HPDE6-E6E7 (cell line): Measurements from ENCODE around the gene LEPR.
"Not testable (repeated sequence)": the region's sequence is repeated elsewhere in the genome, so short reads cannot be mapped to it uniquely, and the experiment has no call there.

Source experiments
- DNase-seq: peaks from one replicate; pipeline ENCODE4 v3.0.0; 2011; ENCODE audit warnings: missing footprints; ENCODE audit errors: extremely low spot score

LEPR gene

DNA sequence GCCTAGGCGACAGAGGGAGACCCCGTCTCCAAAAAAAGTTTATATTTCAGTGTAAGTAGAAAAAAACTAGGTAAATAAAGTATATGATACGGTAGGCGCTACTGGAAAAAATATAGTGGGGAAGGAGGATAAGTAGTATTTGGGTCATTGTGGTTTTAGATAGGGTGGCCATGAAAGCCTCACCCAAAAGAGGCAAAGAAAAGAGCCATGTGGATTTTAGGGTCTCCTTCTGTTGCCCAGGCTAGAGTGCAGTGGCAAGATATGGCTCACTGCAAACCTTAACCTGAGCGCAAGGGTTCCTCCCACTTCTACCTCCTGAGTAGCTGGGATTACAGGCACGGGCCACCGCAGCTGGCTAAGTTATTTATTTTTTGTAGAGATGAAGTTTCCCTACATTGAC lies 17.1 kb downstream of the LEPR start:
- DNase-seq, result no peak

DNA sequence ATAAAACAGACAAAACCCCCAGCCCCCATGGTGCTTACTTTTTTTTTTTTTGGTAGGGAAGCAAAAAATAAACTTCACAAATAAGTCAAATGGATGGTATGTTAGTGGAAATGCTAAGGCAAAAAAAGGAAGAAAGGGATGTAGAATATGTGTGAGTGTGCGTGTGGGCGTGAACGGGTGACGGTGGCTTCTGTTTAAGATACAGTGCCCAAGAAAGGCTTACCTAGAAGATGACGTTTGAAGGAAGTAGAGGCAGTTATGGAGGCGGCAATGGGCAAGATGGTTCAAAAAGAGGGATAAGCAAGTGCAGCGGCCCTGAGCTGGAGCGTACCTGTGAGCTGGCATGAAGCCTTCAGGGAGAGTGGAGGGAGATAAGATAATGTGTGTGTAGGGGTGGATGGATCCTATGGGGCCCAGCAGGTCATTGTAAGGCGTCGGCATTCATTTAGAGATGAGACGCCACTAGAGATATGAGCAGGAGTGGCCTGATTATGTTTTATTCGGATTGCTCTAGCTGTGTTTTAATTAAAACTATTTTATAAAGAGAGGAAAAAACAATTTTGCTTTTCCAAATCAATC lies 19.9 kb downstream of the LEPR start:
- no peak for DNase-seq

DNA sequence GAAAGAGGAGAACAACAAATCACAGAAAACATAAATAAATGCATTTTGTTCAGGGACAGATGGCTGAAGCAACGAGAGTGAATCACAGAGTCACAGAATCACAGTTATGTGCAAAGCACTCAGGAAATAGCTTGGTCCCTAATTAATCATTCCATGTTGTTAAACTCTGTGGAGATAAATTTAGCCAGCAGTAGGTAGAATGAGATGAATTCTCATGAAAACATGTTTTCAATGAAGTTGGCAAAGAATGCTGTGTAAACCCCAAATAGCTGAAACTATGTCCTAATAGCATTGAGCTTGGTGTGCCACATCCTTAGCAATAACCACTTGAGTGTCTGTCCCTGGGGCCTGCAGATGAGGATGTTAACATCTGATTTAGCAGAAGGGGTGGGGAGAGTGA lies 20.4 kb downstream of the LEPR start:
- no peak for DNase-seq

DNA sequence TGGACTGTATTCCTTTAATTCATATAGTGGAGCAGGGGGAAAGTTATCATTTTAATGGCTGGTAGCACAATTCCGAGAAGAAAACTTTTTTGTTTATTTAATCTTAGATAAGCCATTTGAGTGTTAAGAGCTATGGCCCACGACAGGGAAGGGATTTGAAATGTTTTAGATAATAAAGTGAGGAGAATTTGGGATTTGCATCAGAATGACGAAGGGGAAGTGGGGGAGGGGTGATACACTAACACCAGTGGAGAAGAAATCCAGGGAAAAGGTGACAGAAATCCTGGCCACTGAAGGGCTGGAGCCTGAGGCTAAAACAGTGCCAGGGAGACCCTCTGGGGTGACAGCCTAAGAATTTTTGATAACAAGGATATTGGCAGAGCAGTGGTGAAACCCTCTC lies 21.0 kb downstream of the LEPR start:
- no peak for DNase-seq

DNA sequence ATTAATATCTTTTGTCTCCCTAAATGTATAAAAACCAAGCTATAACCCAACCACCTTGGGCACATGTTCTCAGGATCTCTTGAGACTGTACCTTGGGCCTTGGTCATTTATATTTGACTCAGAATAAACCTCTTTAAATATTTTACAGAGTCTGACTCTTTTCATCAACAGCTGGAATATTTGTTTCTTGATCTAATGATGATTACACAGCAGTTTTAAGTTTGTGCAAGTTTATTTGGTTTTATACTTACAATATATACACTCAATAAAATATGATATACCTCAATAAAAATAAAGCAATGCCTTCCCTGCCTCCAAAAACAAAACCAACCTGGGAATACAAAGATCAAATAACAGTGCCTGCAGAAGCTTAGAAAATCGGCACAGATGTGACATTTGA lies 22.0 kb downstream of the LEPR start:
- no peak for DNase-seq

DNA sequence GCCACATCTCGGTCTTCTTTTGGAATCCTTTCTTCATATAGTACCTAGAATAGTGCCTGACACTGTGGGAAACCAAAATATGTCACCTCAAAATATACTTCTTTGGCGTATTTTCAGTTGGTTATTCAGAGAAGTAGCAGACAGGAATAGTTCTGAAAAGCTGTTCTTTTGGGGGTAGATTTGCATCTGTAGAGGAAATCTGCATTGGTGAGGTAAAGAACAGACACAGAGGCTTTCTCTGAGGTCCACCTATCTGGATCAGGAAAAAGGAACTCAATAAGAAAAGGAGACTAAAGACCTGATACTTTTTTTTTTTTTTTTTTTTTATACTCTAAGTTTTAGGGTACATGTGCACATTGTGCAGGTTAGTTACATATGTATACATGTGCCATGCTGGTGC lies 23.2 kb downstream of the LEPR start:
- no peak for DNase-seq

DNA sequence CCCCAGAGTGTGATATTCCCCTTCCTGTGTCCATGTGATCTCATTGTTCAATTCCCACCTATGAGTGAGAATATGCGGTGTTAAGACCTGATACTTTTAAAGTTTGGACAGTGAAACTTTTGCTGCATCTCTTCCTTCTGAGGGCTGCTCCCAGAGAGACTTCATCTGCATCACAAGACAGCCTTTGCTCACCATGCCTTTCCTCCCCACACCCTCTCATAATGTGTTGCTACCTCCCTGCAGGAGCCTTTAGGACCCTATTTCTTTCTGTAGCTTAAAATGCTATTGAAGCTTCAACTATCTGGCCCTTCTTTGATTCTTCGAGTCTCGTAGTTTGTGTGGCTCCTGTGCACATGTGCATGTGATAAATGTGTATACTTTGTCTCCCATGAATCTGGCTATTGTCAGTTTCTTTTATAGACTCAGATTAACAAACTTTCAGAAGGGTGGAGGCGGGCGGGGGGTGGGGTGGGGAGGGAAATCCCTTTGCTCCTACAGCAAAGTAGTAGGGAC lies 23.7 kb downstream of the LEPR start:
- no peak for DNase-seq

DNA sequence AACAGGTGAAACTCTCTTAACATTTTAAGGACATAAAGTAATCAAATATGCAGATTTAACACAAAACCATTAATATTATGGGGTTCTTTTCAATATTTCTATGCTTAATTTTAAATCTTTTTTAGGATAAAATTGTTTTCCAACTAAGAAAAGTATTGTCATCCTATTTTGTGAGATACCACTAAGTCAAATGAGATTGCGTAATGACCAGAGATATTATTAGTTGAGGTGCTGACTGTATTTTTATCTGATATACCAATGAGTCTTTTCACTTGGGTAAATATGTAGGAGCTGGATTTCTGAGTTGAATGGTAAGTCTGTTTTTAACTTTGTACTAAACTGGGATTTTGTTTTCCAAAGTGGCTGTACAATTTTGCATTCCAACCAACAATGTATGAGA lies 25.4 kb downstream of the LEPR start:
- DNase-seq, result no peak

DNA sequence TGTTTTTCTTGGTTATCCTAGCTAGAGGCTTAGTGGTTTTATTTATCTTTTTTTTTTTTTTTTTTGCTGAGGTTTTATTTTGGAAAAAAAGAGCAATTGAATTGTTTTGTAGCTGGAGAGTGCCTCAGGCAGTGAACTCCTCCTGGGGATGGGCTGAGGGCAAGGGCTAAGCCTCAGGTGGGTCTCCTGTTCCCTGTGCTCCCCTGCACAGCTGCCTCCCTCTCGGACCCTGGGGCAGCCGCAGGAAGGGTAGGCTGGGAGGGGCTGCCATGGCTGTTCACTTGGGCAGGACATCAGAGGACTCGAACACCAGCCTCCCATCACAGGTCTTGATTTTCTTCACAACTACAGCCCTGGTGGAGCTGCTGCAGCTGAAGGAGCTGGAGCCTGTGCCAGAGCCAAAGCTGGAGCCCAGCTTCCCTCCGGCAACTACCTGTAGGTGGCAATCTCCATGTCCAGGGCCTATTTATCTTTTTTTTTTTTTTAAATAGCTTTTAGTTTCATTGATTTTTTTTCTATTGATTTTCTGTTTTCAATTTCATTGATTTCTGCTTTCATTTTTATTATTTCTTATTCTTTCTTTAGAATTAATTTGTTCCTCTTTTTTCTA lies 28.9 kb downstream of the LEPR start:
- no peak for DNase-seq

DNA sequence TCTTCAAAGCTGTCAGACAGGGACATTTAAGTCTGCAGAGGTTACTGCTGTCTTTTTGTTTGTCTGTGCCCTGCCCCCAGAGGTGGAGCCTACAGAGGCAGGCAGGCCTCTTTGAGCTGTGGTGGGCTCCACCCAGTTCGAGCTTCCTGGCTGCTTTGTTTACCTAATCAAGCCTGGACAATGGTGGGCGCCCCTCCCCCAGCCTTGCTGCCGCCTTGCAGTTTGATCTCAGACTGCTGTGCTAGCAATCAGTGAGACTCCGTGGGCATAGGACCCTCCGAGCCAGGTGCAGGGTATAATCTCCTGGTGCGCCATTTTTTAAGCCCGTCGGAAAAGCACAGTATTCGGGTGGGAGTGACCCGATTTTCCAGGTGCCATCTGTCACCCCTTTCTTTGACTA lies 35.2 kb downstream of the LEPR start:
- DNase-seq, result not testable (repeated sequence)

DNA sequence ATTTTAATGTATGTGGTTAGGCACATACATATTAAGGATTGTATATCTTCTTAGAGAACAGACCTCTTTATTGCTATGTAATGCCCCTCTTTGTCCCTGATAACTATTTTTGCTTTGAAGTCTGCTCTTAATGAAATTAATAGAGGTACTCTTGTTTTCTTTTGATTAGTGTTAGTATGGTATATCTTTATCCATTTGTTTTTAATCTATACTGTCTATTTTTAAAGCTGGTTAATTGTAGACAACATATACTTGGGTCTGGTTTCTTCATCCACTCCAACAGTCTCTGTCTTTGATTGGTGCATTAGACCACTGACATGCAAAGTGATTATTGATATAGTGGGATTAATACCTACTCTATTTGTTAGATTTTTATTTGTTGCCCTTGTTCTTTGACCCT lies 36.0 kb downstream of the LEPR start:
- DNase-seq, result no peak

DNA sequence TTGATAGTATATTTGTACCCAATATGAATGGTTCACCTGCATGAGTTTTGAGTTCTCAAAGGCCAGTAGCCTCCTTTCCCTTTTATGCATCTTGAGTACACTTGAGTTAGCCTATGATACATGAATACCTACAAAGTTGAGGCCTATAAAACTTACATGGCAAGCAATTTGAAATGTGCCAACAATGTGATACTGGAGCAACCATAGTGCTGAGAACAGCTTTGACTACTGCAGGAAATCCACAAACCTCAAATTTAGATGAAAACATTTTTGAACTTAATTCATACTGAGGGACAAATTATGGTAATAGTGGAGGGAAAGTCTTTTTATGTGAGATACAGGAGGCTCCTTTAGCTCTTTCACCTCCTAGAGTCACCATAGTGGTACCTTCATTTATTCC lies 37.4 kb downstream of the LEPR start:
- no peak for DNase-seq

DNA sequence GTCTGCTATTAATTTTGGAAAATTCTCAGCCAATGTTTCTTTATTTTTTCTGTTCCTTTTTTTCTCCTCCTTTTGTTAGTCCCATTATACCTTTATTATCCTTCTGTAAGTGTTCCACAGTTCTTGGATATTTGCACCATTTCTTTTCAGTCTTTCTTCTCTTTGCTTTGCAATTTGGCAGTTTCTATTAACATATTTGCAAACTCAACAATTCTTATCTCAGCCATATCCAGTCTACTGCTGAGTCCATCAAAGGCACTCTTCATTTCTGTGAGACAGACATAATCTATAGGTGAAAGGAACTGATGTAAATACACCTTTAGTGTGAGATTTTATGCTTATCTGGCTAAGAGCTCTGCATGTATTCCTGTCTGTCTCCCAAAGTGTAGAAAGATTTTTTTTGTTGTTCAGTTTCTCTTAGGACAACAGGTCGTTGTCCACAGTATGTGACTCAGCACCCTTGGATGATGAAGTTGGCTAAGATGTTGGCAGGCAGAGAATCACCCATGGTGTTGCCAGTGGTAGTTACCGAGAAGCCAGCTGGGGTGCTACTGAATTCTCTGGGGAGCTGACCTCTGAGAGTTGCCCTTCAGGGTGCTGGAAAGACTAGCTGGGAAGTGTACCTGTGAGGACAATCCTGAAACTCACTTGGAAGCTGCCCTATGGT lies 38.4 kb downstream of the LEPR start:
- DNase-seq, result no peak

DNA sequence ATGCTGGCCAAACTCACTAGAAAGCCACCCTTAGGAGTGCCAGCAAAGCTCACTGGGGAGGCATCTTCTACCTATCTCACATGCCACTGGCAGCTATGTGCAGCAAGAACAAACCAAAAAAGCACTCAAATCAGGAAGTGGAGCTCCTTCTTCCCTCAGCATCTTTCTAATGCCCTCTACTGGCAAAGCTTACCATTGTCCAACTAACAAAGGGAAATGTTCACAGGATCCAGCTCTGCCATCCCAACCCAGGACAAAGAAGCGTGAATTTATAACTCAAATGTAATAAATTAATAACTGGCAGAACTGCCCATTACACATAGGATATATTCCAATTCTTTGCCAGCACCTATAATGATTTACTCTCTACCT lies 38.9 kb downstream of the LEPR start:
- DNase-seq, result peak; percentile 19

DNA sequence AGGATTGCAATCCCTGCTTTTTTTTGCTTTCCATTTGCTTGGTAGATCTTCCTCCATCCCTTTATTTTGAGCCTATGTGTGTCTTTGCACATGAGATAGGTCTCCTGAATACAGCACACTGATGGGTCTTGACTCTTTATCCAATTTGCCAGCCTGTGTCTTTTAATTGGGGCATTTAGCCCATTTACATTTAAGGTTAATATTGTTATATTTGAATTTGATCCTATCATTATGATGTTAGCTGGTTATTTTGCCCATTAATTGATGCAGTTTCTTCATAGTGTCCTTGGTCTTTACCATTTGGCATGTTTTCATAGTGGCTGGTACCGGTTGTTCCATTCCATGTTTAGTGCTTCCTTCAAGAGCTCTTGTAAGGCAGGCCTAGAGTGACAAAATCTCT lies 45.4 kb downstream of the LEPR start:
- DNase-seq, result not testable (repeated sequence)

DNA sequence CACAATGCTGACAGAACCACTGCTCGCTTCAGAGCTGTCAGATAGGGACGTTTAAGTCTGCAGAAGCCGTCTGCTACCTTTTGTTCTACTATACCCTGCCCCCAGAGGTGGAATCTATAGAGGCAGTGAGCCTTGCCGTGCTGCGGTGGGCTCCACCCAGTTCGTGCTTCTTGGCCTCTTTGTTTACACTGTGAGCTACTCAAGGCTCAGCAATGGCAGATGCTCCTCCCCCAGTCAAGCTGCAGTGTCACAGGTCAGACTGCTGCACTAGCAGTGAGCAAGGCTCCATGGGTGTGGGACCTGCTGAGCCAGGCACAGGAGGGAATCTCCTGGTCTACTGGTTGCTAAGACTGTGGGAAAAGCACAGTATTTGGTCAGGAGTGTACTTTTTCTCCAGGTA lies 47.1 kb downstream of the LEPR start:
- no peak for DNase-seq

DNA sequence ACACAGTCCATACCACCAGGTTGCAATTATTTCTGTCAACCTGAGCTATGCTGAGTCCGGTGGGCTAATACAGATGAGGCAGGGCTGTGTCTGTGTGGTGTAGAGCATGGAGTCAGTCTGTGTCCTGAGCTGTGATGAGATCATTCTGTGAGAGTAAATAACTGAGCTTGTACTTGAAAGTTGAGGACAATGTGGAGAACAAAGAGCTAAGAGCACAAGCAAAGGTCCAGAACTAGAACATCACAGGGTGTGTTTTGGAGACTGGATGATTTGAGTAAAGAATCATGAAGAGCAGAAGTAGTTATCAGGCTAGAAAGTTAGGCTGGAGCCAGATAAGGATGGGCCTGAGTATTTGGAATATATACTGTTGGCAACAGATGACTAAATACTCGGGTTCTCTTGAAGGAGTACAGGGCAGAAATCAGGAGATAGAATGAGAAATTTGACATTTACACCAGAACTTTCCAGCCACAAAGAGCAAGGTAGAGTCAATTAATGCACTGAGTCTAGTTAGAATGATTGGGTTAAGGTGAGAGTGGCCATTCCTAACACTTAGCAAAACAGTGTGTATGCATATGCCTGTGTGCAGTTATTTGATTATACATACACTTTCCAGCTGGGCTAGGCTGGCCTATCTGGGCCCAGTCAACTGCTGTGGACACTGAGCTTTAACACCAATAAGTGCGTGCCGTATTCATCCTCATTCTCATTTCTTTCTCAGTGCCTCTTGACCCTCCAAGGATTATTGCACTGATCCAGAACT lies 48.8 kb downstream of the LEPR start:
- no peak for DNase-seq

DNA sequence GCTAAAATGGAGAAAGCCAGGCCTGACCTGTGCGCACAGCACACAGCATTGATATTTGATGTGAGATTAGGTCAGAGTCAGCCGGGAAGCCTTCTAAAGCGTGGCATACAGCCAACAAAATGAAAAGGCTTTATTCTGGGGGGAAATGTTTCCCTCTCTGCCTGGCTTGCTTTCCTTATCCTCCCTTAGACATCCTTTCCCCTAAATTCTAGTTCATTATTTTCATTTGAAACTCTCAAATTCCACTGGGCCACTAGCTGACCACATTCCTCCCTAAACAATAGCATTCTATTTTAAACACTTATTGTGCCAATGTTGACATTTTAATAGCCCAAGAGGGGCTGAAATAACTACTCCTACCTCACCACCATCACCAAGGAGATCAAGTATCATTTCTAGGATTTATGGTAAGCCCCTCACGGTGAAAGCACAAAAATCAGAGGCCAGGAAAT lies 49.4 kb downstream of the LEPR start:
- no peak for DNase-seq
